Calu3 (cell line): ENCODE measurements around the gene ENOX2. TPM values are rescaled to one million over a fixed set of nuclear protein-coding genes. Genes with fewer than 3 reads are reported as not detected.

ENCODE experiments used
- BruUV-seq: library from RNA; stranded (reverse); fragments of 400-500 nt; replicated peaks from 2 replicates; lab custom pipeline; 2021; lab: Mats Ljungman, UMichigan
- CTCF ChIA-PET: fragments of 300-600 bp; sonication (Branson Sonifier 250); formaldehyde crosslinking; loops from one replicate; lab custom pipeline; 2022; ENCODE audit warnings: antibody characterized with exemption; lab: Charles Lee
- DNase-seq: peaks from one replicate; pipeline ENCODE4 v3.0.0; 2022
- H3K27ac Mint-ChIP-seq: one replicate; pipeline ENCODE4 v1.8.0; 2022; ENCODE audit warnings: mixed read lengths; ENCODE audit not compliant: unreplicated experiment
- H3K27me3 Mint-ChIP-seq: one replicate; pipeline ENCODE4 v1.8.0; 2022; ENCODE audit warnings: mixed read lengths; ENCODE audit not compliant: unreplicated experiment
- H3K36me3 Mint-ChIP-seq: one replicate; pipeline ENCODE4 v1.8.0; 2022; ENCODE audit warnings: mild to moderate bottlenecking, moderate library complexity, mixed read lengths; ENCODE audit not compliant: insufficient read depth, unreplicated experiment
- H3K4me1 Mint-ChIP-seq: one replicate; pipeline ENCODE4 v1.8.0; 2022; ENCODE audit warnings: mild to moderate bottlenecking, low read depth, mixed read lengths; ENCODE audit not compliant: unreplicated experiment
- H3K4me3 Mint-ChIP-seq: one replicate; pipeline ENCODE4 v1.8.0; 2022; ENCODE audit warnings: mild to moderate bottlenecking, low read depth, moderate library complexity, mixed read lengths; ENCODE audit not compliant: unreplicated experiment
- H3K9me3 Mint-ChIP-seq: one replicate; pipeline ENCODE4 v1.8.0; 2022; ENCODE audit warnings: low read depth, mixed read lengths; ENCODE audit not compliant: unreplicated experiment
- CTCF ChIP-seq: fragments of 200-600 bp; IDR thresholded peaks from one replicate; pipeline ENCODE4 v1.8.0; 2022; ENCODE audit warnings: antibody characterized with exemption; ENCODE audit not compliant: unreplicated experiment
- intact Hi-C: fragments of 100-400 bp; cut with micrococcal nuclease; formaldehyde crosslinking; loops from one replicate; pipeline ENCODE4 v1.10.0; 2022; ENCODE audit not compliant: unreplicated experiment
- total RNA-seq: library from RNA; stranded (reverse); gene quantifications from 2 replicates; pipeline ENCODE4 v1.2.3, GENCODE V29; 2022

Gene ENOX2
- total RNA-seq, 1 experiment from 2014 or later, result 23.4 TPM

GRCh38 chrX:130895299-130895698 is 7.7 kb downstream of the ENOX2 start:
- H3K4me3 Mint-ChIP-seq, result no peak overlapping the region
- no peak overlapping the region for H3K27ac Mint-ChIP-seq
- H3K36me3 Mint-ChIP-seq, result peaks cover under 1% of the 10 kb centered on the region
- no peaks in the 10 kb centered on the region for H3K9me3 Mint-ChIP-seq
- BruUV-seq, result no TSS peak
- intact Hi-C loops, result no loop called here
- no peaks in the 10 kb centered on the region for H3K4me1 Mint-ChIP-seq
- no peak for TF ChIP-seq CTCF
- no peaks in the 10 kb centered on the region for H3K27me3 Mint-ChIP-seq
- CTCF ChIA-PET, result no interaction called here
- no peak for DNase-seq

DNA sequence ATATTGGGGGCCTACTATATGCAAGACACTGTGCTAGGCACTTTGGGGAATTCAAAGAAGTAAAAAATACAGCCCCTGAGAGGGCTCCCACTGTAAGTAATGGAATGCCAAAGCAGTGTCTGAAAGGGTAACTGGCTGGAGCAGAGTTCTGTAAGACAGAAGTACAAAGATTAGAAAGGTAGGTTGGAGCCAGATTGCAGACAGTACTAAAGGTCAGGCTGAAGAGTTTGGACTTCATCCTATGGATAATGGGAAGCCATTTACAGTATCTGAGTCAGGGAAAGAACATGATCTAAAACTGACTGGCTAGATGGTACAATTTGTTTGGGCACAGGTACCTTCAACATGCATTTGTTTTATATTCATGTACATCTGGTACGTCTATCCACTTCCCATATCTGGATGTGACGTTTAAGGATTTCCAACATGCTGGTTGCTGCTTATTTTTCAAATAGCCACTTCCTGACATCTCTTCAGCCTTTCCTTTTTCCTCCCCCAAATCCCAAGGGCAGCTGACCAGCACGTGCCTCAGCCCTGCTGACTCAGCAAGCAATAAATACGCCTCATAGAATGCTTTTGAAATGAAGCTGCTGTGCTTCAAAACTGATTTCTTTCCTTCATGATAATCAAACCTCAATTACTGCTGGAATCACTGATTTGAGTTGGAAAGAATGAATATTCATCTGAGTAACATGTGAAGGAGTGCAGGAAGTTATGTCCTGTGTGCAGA is 9.5 kb downstream of the ENOX2 start:
- H3K36me3 Mint-ChIP-seq, result no peaks in the 10 kb centered on the region
- H3K4me1 Mint-ChIP-seq, result no peaks in the 10 kb centered on the region
- BruUV-seq, result no TSS peak
- CTCF ChIA-PET, result no interaction called here
- no peak overlapping the region for H3K27ac Mint-ChIP-seq
- no peak for TF ChIP-seq CTCF
- no peak overlapping the region for H3K4me3 Mint-ChIP-seq
- intact Hi-C loops, result no loop called here
- H3K27me3 Mint-ChIP-seq, result no peaks in the 10 kb centered on the region
- no peak for DNase-seq
- no peaks in the 10 kb centered on the region for H3K9me3 Mint-ChIP-seq

GRCh38 chrX:130887376-130887775 is 15.6 kb downstream of the ENOX2 start:
- no peaks in the 10 kb centered on the region for H3K4me1 Mint-ChIP-seq
- DNase-seq, result no peak
- H3K36me3 Mint-ChIP-seq, result no peaks in the 10 kb centered on the region
- no peaks in the 10 kb centered on the region for H3K27me3 Mint-ChIP-seq
- H3K9me3 Mint-ChIP-seq, result no peaks in the 10 kb centered on the region
- CTCF ChIA-PET, result no interaction called here
- H3K27ac Mint-ChIP-seq, result no peak overlapping the region
- intact Hi-C loops, result no loop called here
- TF ChIP-seq CTCF, result no peak
- H3K4me3 Mint-ChIP-seq, result no peak overlapping the region
- BruUV-seq, result no TSS peak

DNA sequence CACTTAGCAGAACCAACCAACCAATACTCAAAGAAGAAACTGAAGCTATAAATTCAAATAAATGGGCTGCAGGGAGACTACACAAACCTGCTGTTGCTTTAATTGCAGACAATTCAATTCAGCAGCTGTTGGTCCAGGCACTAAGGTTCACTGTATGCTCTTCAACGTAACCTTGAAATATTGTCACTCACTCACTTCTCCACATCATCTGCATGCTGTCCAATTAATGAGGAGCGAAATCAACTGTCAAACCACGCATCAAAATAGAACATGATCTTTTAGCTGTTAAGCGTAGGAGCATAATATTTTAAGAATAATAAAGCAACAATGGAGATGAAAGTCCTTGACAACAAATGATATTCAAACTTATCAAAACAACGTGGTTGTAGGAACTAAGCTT is 17.0 kb downstream of the ENOX2 start:
- Mint-ChIP-seq H3K27ac (no peak overlapping the region), H3K36me3 (no peaks in the 10 kb centered on the region), H3K27me3 (no peaks in the 10 kb centered on the region), H3K9me3 (no peaks in the 10 kb centered on the region), H3K4me1 (no peaks in the 10 kb centered on the region), H3K4me3 (no peak overlapping the region)
- no peak for DNase-seq
- intact Hi-C loops, result no loop called here
- no peak for TF ChIP-seq CTCF
- BruUV-seq, result no TSS peak
- CTCF ChIA-PET, result no interaction called here
